Skeletal muscle tissue (tissue), 4 donors: ENCODE data around the gene LIFR. TPM values are rescaled to one million over a fixed set of nuclear protein-coding genes. Genes with fewer than 3 reads are reported as not detected.

Experiments
- H3K27ac ChIP-seq: one replicate; pipeline ENCODE4 v1.7.0; 2013; ENCODE audit warnings: mild to moderate bottlenecking, low read depth, low read length, inconsistent platforms
- H3K27me3 ChIP-seq, 3 donors: one replicate each; pipeline ENCODE4 v1.7.0; 2013; ENCODE audit warnings: low read length in 3 of 3; ENCODE audit not compliant: control insufficient read depth in 3 of 3, insufficient read depth in 3 of 3
- H3K36me3 ChIP-seq, 3 donors: one replicate each; pipeline ENCODE4 v1.7.0; 2013; ENCODE audit warnings: low read length in 3 of 3; ENCODE audit not compliant: control insufficient read depth in 3 of 3, insufficient read depth in 3 of 3
- H3K4me1 ChIP-seq, 3 donors: one replicate each; pipeline ENCODE4 v1.7.0; 2013; ENCODE audit warnings: low read length in 3 of 3, mild to moderate bottlenecking in 3 of 3; ENCODE audit not compliant: control insufficient read depth in 3 of 3, insufficient read depth in 3 of 3
- H3K4me3 ChIP-seq, 3 donors: one replicate each; pipeline ENCODE4 v1.7.0; 2013; ENCODE audit warnings: low read length in 3 of 3
- H3K9ac ChIP-seq, 3 donors: one replicate each; pipeline ENCODE4 v1.7.0; 2013; ENCODE audit warnings: low read length in 3 of 3, mild to moderate bottlenecking in 3 of 3, moderate library complexity in 2 of 3, low read depth in 1 of 3
- H3K9me3 ChIP-seq, 3 donors: one replicate each; pipeline ENCODE4 v1.7.0; 2013; ENCODE audit warnings: low read length in 3 of 3; ENCODE audit not compliant: control insufficient read depth in 3 of 3
- total RNA-seq: library from RNA; depleted of rRNA; stranded (reverse); fragments of >200 nt; gene quantifications from one replicate; pipeline ENCODE4 v1.2.3, GENCODE V29; 2014
- donor health status: Osteomylitis.

The LIFR gene
- total RNA-seq, 1 donor from 2014 or later, result 101 TPM

GRCh38 chr5:38563624-38564023 lies 7.2 kb upstream of the LIFR start:
- H3K36me3 ChIP-seq, result no peaks in the 10 kb centered on the region
- H3K9me3 ChIP-seq, result no peaks in the 10 kb centered on the region
- no peak overlapping the region for H3K27ac ChIP-seq
- no peaks in the 10 kb centered on the region for H3K4me1 ChIP-seq
- no peak overlapping the region for H3K9ac ChIP-seq
- H3K4me3 ChIP-seq, result no peak overlapping the region
- no peaks in the 10 kb centered on the region for H3K27me3 ChIP-seq

GRCh38 chr5:38562444-38563210 lies 6.2 kb upstream of the LIFR start:
- H3K4me1 ChIP-seq, result peaks cover 2 to 3% (median 2%) of the 10 kb centered on the region in 3 donors
- no peaks in the 10 kb centered on the region for H3K9me3 ChIP-seq
- no peak overlapping the region for H3K27ac ChIP-seq
- no peaks in the 10 kb centered on the region for H3K36me3 ChIP-seq
- no peaks in the 10 kb centered on the region for H3K27me3 ChIP-seq
- H3K4me3 ChIP-seq, result no peak overlapping the region
- no peak overlapping the region for H3K9ac ChIP-seq

- Histone ChIP-seq H3K4me1 (peaks cover 3 to 16% (median 12%) of the 10 kb centered on the region in 3 donors), H3K27ac (no peak overlapping the region), H3K27me3 (no peaks in the 10 kb centered on the region), H3K4me3 (no peak overlapping the region), H3K9me3 (no peaks in the 10 kb centered on the region), H3K36me3 (no peaks in the 10 kb centered on the region), H3K9ac (no peak overlapping the region)
Observed at GRCh38 chr5:38559428-38559827, 3.0 kb upstream of the LIFR start.

- Histone ChIP-seq H3K4me3 (peak overlapping the region; percentile 84 to 92 (median 90)), H3K27ac (peak overlapping the region; percentile 92), H3K27me3 (no peaks in the 10 kb centered on the region), H3K9ac (peak overlapping the region in 2 of 3 donors; percentile 96 to 97), H3K9me3 (no peaks in the 10 kb centered on the region), H3K4me1 (peaks cover 6 to 21% (median 12%) of the 10 kb centered on the region in 3 donors), H3K36me3 (no peaks in the 10 kb centered on the region)
Observed at GRCh38 chr5:38557792-38558191, 1.3 kb upstream of the LIFR start.

- H3K27me3 ChIP-seq, result no peaks in the 10 kb centered on the region
Observed at GRCh38 chr5:38557308-38557710, 863 bp upstream of the LIFR start.

GRCh38 chr5:38556088-38556598 lies 303 bp downstream of the LIFR start:
- Histone ChIP-seq H3K9ac (peak overlapping the region; percentile 85 to 88 (median 85)), H3K36me3 (no peaks in the 10 kb centered on the region), H3K9me3 (no peaks in the 10 kb centered on the region), H3K27me3 (no peaks in the 10 kb centered on the region), H3K4me3 (peak overlapping the region; percentile 76 to 96 (median 92)), H3K4me1 (peaks cover 7 to 28% (median 14%) of the 10 kb centered on the region in 3 donors), H3K27ac (peak overlapping the region; percentile 92)

More at GRCh38 chr5:38557308-38557710, 863 bp upstream of the LIFR start:
- no peaks in the 10 kb centered on the region for H3K36me3 ChIP-seq
- H3K4me3 ChIP-seq, result peak overlapping the region; percentile 84 to 92 (median 90)
- H3K9me3 ChIP-seq, result no peaks in the 10 kb centered on the region
- peak overlapping the region; percentile 92 for H3K27ac ChIP-seq
- H3K9ac ChIP-seq, result peak overlapping the region; percentile 96 to 99 (median 97)
- peaks cover 6 to 22% (median 12%) of the 10 kb centered on the region in 3 donors for H3K4me1 ChIP-seq

- H3K4me1 ChIP-seq, result peaks cover 10 to 31% (median 16%) of the 10 kb centered on the region in 3 donors
- peak overlapping the region; percentile 76 to 96 (median 92) for H3K4me3 ChIP-seq
- H3K36me3 ChIP-seq, result no peaks in the 10 kb centered on the region
- H3K9me3 ChIP-seq, result no peaks in the 10 kb centered on the region
- H3K27ac ChIP-seq, result peak overlapping the region; percentile 92
- peak overlapping the region; percentile 85 to 88 (median 85) for H3K9ac ChIP-seq
- no peaks in the 10 kb centered on the region for H3K27me3 ChIP-seq
Observed at GRCh38 chr5:38555354-38556087, 925 bp downstream of the LIFR start.

GRCh38 chr5:38554861-38555260 lies 1.6 kb downstream of the LIFR start:
- Histone ChIP-seq H3K9me3 (no peaks in the 10 kb centered on the region), H3K36me3 (no peaks in the 10 kb centered on the region), H3K27ac (peak overlapping the region; percentile 1), H3K4me1 (peaks cover 10 to 31% (median 16%) of the 10 kb centered on the region in 3 donors), H3K9ac (peak overlapping the region; percentile 85 to 88 (median 85)), H3K27me3 (no peaks in the 10 kb centered on the region), H3K4me3 (peak overlapping the region; percentile 41 to 96 (median 92))

- Histone ChIP-seq H3K27ac (peak overlapping the region; percentile 1), H3K4me1 (peaks cover 10 to 31% (median 16%) of the 10 kb centered on the region in 3 donors), H3K27me3 (no peaks in the 10 kb centered on the region), H3K36me3 (no peaks in the 10 kb centered on the region), H3K9ac (peak overlapping the region in 2 of 3 donors; percentile 85 to 88), H3K9me3 (no peaks in the 10 kb centered on the region), H3K4me3 (peak overlapping the region in 2 of 3 donors; percentile 92 to 96)
Observed at GRCh38 chr5:38554403-38554802, 2.0 kb downstream of the LIFR start.
